ENCODE measurements around the gene CLCN3. TPM values are rescaled to one million over a fixed set of nuclear protein-coding genes. Genes with fewer than 3 reads are reported as not detected.
A peak's percentile ranks its signal among the peaks of the same experiment; 100 is the strongest.

The CLCN3 gene
- total RNA-seq, 6 donors from 2014 or later, result 16.2 to 54.4 (median 30.4) TPM

DNA sequence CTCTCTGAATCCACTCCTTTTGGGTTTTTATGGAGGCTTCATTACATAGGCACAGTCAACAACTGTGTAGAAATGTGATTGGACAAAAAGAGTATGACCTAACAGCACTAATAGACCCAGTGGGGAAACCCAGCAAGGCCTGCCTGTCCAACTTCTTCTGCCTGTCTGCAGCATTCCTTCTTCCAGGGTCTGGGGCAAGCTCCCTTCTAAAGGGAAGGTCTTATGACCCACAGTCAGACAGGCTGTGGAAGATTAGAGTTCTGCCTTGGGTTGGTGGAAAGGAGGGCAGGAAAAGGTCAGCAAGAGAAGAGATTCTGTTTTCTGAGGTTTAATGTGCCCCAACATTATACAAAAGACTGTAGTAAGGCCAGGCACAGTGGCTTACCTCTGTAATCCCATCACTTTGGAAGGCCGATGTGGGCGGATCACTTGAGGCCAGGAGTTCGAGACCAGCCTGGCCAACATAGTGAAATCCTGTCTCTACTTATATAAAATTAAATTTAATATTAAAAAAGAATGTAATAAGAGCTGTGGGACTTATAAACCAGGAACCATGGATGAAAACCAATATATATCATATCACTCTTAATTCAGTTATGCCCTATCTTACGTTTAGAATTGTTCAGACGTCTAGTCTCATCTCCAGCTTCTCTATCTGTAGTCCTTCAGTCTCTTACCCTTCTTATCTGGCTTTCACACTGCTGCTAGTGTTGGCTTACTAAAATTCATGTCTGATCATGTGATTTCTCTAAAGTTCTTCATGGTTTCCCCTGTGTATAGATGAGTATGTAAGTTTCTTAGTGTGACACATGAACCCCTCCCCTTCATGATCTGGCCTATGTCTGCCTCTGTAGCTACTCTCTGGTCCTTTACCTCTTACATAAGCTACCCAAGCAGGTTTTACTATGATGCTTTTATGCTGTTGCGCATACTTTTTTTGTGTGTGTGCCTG lies 6.2 kb downstream of the CLCN3 start:
- no peak for ATAC-seq (ENCODE audit: low FRiP score in 2 of 2)
- WGBS, 2 donors, result 93 to 95% methylated on average over 6 of the region's 6 CpGs
- DNase-seq, result no peak
- Histone ChIP-seq H3K36me3 (no peaks in the 10 kb centered on the region), H3K4me3 (no peak overlapping the region), H3K4me1 (peaks cover 14 to 19% (median 16%) of the 10 kb centered on the region in 4 donors), H3K27ac (no peak overlapping the region), H3K9me3 (no peaks in the 10 kb centered on the region), H3K27me3 (no peaks in the 10 kb centered on the region)
- TF ChIP-seq, protein P1, sequence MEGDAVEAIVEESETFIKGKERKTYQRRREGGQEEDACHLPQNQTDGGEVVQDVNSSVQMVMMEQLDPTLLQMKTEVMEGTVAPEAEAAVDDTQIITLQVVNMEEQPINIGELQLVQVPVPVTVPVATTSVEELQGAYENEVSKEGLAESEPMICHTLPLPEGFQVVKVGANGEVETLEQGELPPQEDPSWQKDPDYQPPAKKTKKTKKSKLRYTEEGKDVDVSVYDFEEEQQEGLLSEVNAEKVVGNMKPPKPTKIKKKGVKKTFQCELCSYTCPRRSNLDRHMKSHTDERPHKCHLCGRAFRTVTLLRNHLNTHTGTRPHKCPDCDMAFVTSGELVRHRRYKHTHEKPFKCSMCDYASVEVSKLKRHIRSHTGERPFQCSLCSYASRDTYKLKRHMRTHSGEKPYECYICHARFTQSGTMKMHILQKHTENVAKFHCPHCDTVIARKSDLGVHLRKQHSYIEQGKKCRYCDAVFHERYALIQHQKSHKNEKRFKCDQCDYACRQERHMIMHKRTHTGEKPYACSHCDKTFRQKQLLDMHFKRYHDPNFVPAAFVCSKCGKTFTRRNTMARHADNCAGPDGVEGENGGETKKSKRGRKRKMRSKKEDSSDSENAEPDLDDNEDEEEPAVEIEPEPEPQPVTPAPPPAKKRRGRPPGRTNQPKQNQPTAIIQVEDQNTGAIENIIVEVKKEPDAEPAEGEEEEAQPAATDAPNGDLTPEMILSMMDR (IDR thresholded peaks at IDR 0.05), result no peak

GRCh38 chr4:169627307-169627706 lies 6.9 kb downstream of the CLCN3 start:
- 80 to 95% methylated on average over 1 of the region's 1 CpG for WGBS, 2 donors
- no peak for TF ChIP-seq POLR2A (IDR thresholded peaks at IDR 0.05)
- TF ChIP-seq POLR2AphosphoS5 (IDR thresholded peaks at IDR 0.05), result no peak
- TF ChIP-seq, protein P1 (IDR thresholded peaks at IDR 0.05), result no peak
- no peak for TF ChIP-seq EP300 (IDR thresholded peaks at IDR 0.05)
- Histone ChIP-seq H3K4me3 (no peak overlapping the region), H3K36me3 (no peaks in the 10 kb centered on the region), H3K9me3 (no peaks in the 10 kb centered on the region), H3K4me1 (peaks cover 9 to 12% (median 11%) of the 10 kb centered on the region in 4 donors), H3K27ac (no peak overlapping the region), H3K27me3 (no peaks in the 10 kb centered on the region)
- DNase-seq (no peak), ATAC-seq (ENCODE audit: low FRiP score in 2 of 2) (no peak)

DNA sequence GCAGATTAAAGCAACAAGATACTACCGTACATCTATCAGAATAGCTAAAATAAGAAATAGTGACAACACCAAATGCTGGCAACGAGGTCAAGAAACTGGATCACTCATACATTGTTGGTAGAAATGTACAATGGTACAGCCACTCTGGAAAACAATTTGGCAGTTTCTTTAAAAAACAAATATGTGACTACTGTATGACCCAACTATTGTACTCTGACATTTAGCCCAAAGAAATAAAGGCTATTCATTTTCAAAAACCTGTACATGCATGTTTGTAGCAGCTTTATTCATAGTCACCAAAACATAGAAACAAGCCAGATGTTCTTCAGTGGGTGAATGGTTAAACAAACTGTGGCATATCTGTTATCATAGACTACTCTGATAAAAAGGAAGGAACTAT lies 8.2 kb downstream of the CLCN3 start:
- Histone ChIP-seq H3K9me3 (no peaks in the 10 kb centered on the region), H3K4me1 (no peaks in the 10 kb centered on the region), H3K4me3 (no peak overlapping the region), H3K27me3 (no peaks in the 10 kb centered on the region), H3K27ac (no peak overlapping the region), H3K36me3 (no peaks in the 10 kb centered on the region)
- no peak for ATAC-seq (ENCODE audit: low FRiP score in 2 of 2)
- TF ChIP-seq, protein P1 (IDR thresholded peaks at IDR 0.05), result no peak
- no peak for TF ChIP-seq POLR2AphosphoS5 (IDR thresholded peaks at IDR 0.05)
- DNase-seq, result no peak
- 84 to 98% methylated on average over 2 of the region's 2 CpGs for WGBS, 2 donors

- ATAC-seq (ENCODE audit: low FRiP score in 2 of 2) (no peak), DNase-seq (no peak)
- TF ChIP-seq POLR2A (IDR thresholded peaks at IDR 0.05), result no peak
- TF ChIP-seq, protein P1 (IDR thresholded peaks at IDR 0.05), result no peak
- no peak for TF ChIP-seq EP300 (IDR thresholded peaks at IDR 0.05)
- TF ChIP-seq POLR2AphosphoS5 (IDR thresholded peaks at IDR 0.05), result no peak
- peaks cover 0 to 3% (median 0%) of the 10 kb centered on the region in 4 donors for H3K4me1 ChIP-seq
- H3K27me3 ChIP-seq, result no peaks in the 10 kb centered on the region
- H3K36me3 ChIP-seq, result no peaks in the 10 kb centered on the region
- H3K27ac ChIP-seq, result no peak overlapping the region
- no peak overlapping the region for H3K4me3 ChIP-seq
- WGBS, 2 donors, result 88 to 97% methylated on average over 3 of the region's 3 CpGs
- no peaks in the 10 kb centered on the region for H3K9me3 ChIP-seq
Observed at GRCh38 chr4:169630069-169630468, 9.7 kb downstream of the CLCN3 start.

GRCh38 chr4:169632896-169633295 lies 12.5 kb downstream of the CLCN3 start:
- Histone ChIP-seq H3K4me1 (peaks cover 0 to 3% (median 0%) of the 10 kb centered on the region in 4 donors), H3K27me3 (no peaks in the 10 kb centered on the region), H3K9me3 (no peaks in the 10 kb centered on the region), H3K4me3 (no peak overlapping the region), H3K27ac (no peak overlapping the region), H3K36me3 (peaks cover 0 to 6% (median 0%) of the 10 kb centered on the region in 4 donors)
- ATAC-seq (ENCODE audit: low FRiP score in 2 of 2) (no peak), DNase-seq (peak in 1 of 2 donors; percentile 6)
- TF ChIP-seq EP300 (IDR thresholded peaks at IDR 0.05), result no peak
- TF ChIP-seq, protein P1 (IDR thresholded peaks at IDR 0.05), result no peak
- no peak for TF ChIP-seq POLR2A (IDR thresholded peaks at IDR 0.05)
- TF ChIP-seq POLR2AphosphoS5 (IDR thresholded peaks at IDR 0.05), result no peak
- WGBS, 2 donors, result 91 to 92% methylated on average over 11 of the region's 11 CpGs
